Gastroesophageal sphincter (tissue), 4 donors: ENCODE data around the gene L3MBTL4. TPM values are rescaled to one million over a fixed set of nuclear protein-coding genes. Genes with fewer than 3 reads are reported as not detected.

Experiments used
- ATAC-seq: fragments of 150-250 bp; one replicate; pipeline ENCODE4 v1.9.1; 2016; ENCODE audit warnings: mild to moderate bottlenecking, moderate library complexity
- H3K27ac ChIP-seq, 4 donors: fragments of 200-600 bp; sonication (generic) in 3 of 4; 1 replicate in 3 of 4; 2 replicates in 1 of 4; pipeline ENCODE4 v1.5.1; 2016 to 2019
- H3K27me3 ChIP-seq: fragments of 200-600 bp; sonication (generic); one replicate; pipeline ENCODE4 v1.5.1; 2019
- H3K36me3 ChIP-seq, 2 donors: fragments of 200-600 bp; sonication (generic); one replicate each; pipeline ENCODE4 v1.5.1; 2019; ENCODE audit warnings: control low read depth in 1 of 2
- H3K4me1 ChIP-seq, 3 donors: fragments of 200-600 bp; sonication (generic); 1 replicate in 2 of 3; 2 replicates in 1 of 3; pipeline ENCODE4 v1.5.1; 2016 to 2019; ENCODE audit warnings: control low read depth in 2 of 3
- H3K4me3 ChIP-seq, 2 donors: fragments of 200-600 bp; sonication (generic); one replicate each; pipeline ENCODE4 v1.5.1; 2019; ENCODE audit warnings: mild to moderate bottlenecking in 1 of 2, moderate library complexity in 1 of 2
- H3K9me3 ChIP-seq, 3 donors: fragments of 200-600 bp; sonication (generic); one replicate each; pipeline ENCODE4 v1.5.1; 2017 to 2019; ENCODE audit warnings: control low read depth in 2 of 3
- EP300 ChIP-seq: sonication (generic); formaldehyde crosslinking; IDR thresholded peaks from one replicate; pipeline ENCODE4 v1.6.1; 2017; ENCODE audit warnings: antibody characterized with exemption, mild to moderate bottlenecking
- POLR2A ChIP-seq, 2 donors: fragments of 450-650 bp; IDR thresholded peaks; one replicate each; pipeline ENCODE4 v1.6.1; 2017; ENCODE audit warnings: antibody characterized with exemption in 2 of 2, mild to moderate bottlenecking in 2 of 2, moderate library complexity in 1 of 2
- POLR2AphosphoS5 ChIP-seq: sonication (generic); formaldehyde crosslinking; IDR thresholded peaks from one replicate; pipeline ENCODE4 v1.6.1; 2017; ENCODE audit warnings: antibody characterized with exemption
- whole genome bisulfite sequencing, 2 donors: methylation state at CpG; one replicate each; pipeline ENCODE4 v1.1.5; 2018; ENCODE audit warnings: low coverage in 1 of 2; 5-methylcytosine and 5-hydroxymethylcytosine counted together
- total RNA-seq, 4 donors: library from RNA; depleted of rRNA; stranded (reverse); fragments of >200 nt; gene quantifications; one replicate each; pipeline ENCODE4 v1.1.0, GENCODE V29; 2016
- TF ChIP-seq, protein P1 (sequence below), 4 experiments: fragments of 200-600 bp in 2 of 4; fragments of 450-650 bp in 2 of 4; sonication (generic) in 1 of 4; IDR thresholded peaks; one replicate each; pipeline ENCODE4 v1.5.1; 2017 to 2019; ENCODE audit warnings: antibody characterized with exemption in 4 of 4, mild to moderate bottlenecking in 2 of 4, moderate library complexity in 2 of 4

The L3MBTL4 gene
- total RNA-seq, 4 donors from 2014 or later, result 0.46 to 8.1 (median 4.9) TPM

DNA sequence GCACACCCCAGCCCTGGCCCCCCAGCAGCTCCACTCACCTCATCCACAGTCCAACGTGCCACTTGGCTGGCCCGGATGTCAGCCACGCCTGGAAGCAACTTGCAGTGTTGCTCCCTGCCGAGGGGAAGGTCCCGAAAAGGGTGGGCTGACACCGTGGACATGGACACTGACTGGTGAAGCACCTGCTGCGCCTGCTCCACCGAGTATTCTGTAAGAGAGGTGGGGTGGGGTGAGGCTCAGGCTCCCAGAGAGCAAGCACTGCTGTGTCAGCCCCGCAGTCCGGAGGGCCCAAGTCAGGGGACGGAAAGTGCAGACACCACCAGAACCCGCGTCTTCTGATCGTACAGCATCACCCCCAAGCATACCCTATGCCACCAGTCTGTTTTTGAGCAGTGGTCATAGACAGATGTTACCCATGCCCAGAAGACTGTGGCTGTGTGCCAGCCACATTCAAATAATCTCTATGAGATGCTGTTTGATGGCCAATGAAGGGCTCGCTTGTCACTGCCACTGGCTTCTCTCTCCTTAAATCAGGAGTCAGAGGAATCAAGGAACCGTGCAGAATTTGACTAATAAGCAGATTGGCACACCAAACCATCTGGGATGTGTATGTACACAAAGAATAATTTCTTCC is 445.2 kb downstream of the L3MBTL4 start:
- TF ChIP-seq, protein P1, sequence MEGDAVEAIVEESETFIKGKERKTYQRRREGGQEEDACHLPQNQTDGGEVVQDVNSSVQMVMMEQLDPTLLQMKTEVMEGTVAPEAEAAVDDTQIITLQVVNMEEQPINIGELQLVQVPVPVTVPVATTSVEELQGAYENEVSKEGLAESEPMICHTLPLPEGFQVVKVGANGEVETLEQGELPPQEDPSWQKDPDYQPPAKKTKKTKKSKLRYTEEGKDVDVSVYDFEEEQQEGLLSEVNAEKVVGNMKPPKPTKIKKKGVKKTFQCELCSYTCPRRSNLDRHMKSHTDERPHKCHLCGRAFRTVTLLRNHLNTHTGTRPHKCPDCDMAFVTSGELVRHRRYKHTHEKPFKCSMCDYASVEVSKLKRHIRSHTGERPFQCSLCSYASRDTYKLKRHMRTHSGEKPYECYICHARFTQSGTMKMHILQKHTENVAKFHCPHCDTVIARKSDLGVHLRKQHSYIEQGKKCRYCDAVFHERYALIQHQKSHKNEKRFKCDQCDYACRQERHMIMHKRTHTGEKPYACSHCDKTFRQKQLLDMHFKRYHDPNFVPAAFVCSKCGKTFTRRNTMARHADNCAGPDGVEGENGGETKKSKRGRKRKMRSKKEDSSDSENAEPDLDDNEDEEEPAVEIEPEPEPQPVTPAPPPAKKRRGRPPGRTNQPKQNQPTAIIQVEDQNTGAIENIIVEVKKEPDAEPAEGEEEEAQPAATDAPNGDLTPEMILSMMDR (IDR thresholded peaks at IDR 0.05), result no peak
- TF ChIP-seq POLR2A (IDR thresholded peaks at IDR 0.05), result no peak
- no peak for TF ChIP-seq EP300
- no peak for TF ChIP-seq POLR2AphosphoS5
- Histone ChIP-seq H3K36me3 (no peaks in the 10 kb centered on the region), H3K27ac (no peak overlapping the region), H3K27me3 (no peaks in the 10 kb centered on the region), H3K4me3 (no peak overlapping the region), H3K9me3 (no peaks in the 10 kb centered on the region), H3K4me1 (no peaks in the 10 kb centered on the region)
- whole genome bisulfite sequencing, 2 donors, result 67 to 94% methylated on average over 2 to 6 of the region's 16 CpGs
- ATAC-seq, result no peak

DNA sequence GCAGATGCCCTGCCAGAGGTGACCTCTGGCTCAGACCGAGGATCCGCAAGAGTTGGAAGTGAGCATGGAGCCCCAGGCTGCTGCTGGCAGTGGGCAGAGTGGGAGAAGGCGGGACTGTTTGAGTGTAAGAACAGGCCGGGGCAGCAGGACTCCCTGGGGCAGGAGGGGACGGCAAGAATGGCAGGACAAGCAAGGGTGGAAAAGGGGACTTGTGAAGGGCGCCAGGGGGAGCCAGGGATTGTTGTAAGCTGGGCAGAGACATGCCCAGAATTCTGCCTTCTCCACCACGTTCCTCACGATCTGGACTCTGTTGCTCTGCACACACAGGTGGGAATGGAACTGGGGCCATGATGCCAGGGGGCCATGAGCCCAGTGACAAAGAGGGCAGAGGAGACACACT is 447.0 kb downstream of the L3MBTL4 start:
- H3K27ac ChIP-seq, result no peak overlapping the region
- 100% methylated on average over 3 of the region's 8 CpGs; no CpG with 5 or more reads in 1 of the 2 donors for WGBS, 2 donors
- H3K4me1 ChIP-seq, result no peaks in the 10 kb centered on the region
- no peaks in the 10 kb centered on the region for H3K27me3 ChIP-seq
- no peak for TF ChIP-seq EP300
- ATAC-seq, result no peak
- H3K4me3 ChIP-seq, result no peak overlapping the region
- H3K9me3 ChIP-seq, result no peaks in the 10 kb centered on the region
- H3K36me3 ChIP-seq, result no peaks in the 10 kb centered on the region

DNA sequence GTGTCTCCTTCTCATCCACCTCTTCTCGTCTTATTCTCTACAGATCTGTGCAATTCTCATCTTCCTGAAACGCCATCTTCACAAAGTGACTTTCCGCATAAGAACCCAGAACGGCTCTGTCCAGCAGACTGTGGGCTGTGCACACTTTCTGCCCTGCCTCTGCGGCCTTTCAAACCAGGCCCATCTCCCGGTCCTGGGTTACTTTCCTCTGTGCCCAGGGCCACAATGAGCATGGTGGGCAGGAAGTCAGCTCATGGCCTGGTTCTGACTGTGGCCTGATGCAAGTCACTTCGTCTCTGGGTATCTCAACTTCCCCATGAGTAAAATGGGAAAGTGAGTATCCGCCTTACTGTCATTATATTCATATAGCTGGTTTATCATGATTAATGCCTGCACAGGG is 447.7 kb downstream of the L3MBTL4 start:
- TF ChIP-seq, protein P1 (IDR thresholded peaks at IDR 0.05), result no peak
- TF ChIP-seq POLR2A (IDR thresholded peaks at IDR 0.05), result no peak
- TF ChIP-seq EP300, result no peak
- no peak for TF ChIP-seq POLR2AphosphoS5
- no peak overlapping the region for H3K4me3 ChIP-seq
- no peaks in the 10 kb centered on the region for H3K9me3 ChIP-seq
- ATAC-seq, result no peak
- H3K4me1 ChIP-seq, result peaks cover 0 to 4% (median 0%) of the 10 kb centered on the region in 3 donors
- H3K36me3 ChIP-seq, result no peaks in the 10 kb centered on the region
- no peaks in the 10 kb centered on the region for H3K27me3 ChIP-seq
- 83 to 91% methylated on average over 4 to 6 of the region's 8 CpGs for WGBS, 2 donors
- H3K27ac ChIP-seq, result no peak overlapping the region

DNA sequence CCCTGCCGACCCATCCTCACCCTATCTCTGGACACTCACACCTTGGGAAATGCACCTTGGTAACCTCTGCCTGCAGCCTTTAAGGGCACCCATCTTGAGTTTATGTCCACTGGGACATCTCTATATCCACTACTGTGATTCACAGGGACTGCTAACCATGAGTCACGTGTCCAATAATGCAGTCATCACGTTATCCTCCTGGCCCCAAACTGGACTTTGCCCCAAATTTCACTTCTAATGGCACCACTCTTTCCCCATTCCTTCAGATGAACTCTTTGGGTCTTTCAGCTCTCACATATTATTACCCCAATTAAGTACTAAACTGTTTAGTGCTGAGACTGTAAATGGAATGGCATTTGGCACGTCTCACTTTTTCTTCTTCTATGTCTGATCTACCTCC is 448.2 kb downstream of the L3MBTL4 start:
- Histone ChIP-seq H3K9me3 (no peaks in the 10 kb centered on the region), H3K4me3 (no peak overlapping the region), H3K27me3 (no peaks in the 10 kb centered on the region), H3K27ac (no peak overlapping the region), H3K36me3 (no peaks in the 10 kb centered on the region), H3K4me1 (peaks cover 0 to 4% (median 0%) of the 10 kb centered on the region in 3 donors)
- 86 to 90% methylated on average over 3 to 4 of the region's 4 CpGs for WGBS, 2 donors
- ATAC-seq, result no peak
- TF ChIP-seq, protein P1 (IDR thresholded peaks at IDR 0.05), result no peak
- TF ChIP-seq POLR2AphosphoS5 (no peak), POLR2A (IDR thresholded peaks at IDR 0.05) (no peak), EP300 (no peak)

DNA sequence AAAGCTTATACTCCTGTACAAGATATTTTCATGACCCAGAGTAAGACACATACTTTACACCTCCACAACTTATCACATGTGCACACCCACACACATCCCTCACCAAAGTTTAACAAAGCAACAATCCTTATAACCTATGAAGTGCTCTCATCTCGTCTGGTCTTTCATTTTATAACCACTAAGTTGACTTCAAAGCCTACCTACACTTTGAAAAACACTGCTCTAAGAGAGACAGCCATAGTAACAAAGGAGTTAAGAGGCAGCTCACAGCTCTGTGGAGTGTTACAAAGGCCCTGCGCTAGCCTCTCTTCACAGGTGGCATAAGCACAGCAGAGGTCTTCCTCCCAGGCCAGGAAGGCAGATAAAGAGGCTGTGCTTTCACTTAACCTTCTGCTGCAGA is 449.7 kb downstream of the L3MBTL4 start:
- Histone ChIP-seq H3K9me3 (no peaks in the 10 kb centered on the region), H3K4me3 (no peak overlapping the region), H3K27ac (no peak overlapping the region), H3K27me3 (no peaks in the 10 kb centered on the region), H3K4me1 (peaks cover 0 to 4% (median 0%) of the 10 kb centered on the region in 3 donors), H3K36me3 (no peaks in the 10 kb centered on the region)
- no peak for TF ChIP-seq EP300
- TF ChIP-seq POLR2A (IDR thresholded peaks at IDR 0.05), result no peak
- TF ChIP-seq POLR2AphosphoS5, result no peak
- TF ChIP-seq, protein P1 (IDR thresholded peaks at IDR 0.05), result no peak
- WGBS, 2 donors, result 50 to 56% methylated on average over 1 to 2 of the region's 2 CpGs
- no peak for ATAC-seq
